Stimulated activated CD4-positive, alpha-beta T cell treated with anti-CD3 and anti-CD28 coated beads, Interleukin-2, amount 100 ng/mL, for 4 hours (primary cell): ENCODE data around the gene KIAA0930.

Experiments
- DNase-seq: peaks from one replicate; pipeline ENCODE4 v3.0.0-alpha.2; 2020; ENCODE audit warnings: low read depth

The KIAA0930 gene

GRCh38 chr22:45216133-45217003 is 24.3 kb downstream of the KIAA0930 start:
- DNase-seq, result no peak

DNA sequence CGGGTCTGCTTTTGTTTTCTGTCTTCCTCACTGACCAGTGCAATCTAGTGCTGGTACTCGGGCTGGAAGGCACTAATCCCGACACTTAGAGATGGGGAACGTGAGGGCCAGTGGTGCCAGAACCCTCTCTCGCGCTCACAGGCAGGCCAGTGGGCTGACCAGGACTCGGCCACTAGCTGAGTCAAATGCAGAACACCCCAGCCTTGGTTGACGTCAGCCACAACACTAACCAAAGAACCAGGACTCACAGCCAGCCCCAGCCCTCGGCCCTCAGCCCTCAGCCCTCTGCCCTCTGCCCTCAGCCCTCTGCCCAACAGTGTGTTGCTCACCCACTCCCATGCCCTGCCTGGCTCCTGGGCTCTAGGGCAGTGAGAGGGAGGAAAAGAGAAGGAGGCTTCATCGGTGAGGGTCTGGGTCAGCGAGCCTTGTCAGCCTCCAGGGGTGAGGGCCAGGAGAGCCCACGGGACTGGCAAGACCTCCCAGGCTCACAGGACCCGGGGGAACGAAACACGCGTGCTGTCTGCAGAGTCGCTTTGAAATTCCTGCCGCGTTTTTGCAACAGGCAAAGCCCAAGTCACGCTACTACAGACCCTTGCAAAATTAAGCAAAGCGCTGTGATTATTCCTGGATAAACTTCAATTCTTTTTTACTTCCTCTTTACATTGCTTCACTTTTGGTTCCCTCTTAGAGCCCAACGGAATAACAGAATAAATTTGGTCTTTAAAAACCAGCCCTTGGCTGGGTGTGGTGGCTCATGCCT is 27.5 kb downstream of the KIAA0930 start:
- DNase-seq, result no peak

- DNase-seq, result no peak
These were observed 28.4 kb downstream of the KIAA0930 start for GRCh38 chr22:45212306-45212709.

GRCh38 chr22:45211848-45212247 is 28.8 kb downstream of the KIAA0930 start:
- no peak for DNase-seq

GRCh38 chr22:45211435-45211834 is 29.3 kb downstream of the KIAA0930 start:
- no peak for DNase-seq

GRCh38 chr22:45210991-45211390 is 29.7 kb downstream of the KIAA0930 start:
- no peak for DNase-seq

DNA sequence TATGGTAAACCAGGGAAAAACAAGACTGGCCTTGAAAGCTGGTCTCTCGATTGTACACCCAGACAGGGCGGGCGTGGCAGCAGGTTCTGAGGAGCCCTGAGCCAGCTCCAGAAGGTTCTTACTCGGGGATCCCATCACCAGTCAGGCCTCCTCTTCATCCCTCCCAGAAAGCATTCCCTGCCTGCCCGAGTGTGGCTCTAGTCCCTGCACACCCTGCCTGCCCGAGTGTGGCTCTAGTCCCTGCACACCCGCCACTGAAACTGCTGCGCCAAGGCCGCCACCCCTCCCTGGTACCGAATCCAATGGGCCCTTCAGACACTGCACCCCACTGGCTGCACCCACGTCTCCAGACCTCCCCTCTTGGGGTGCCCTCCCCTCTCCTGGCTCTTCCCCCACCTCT is 30.1 kb downstream of the KIAA0930 start:
- no peak for DNase-seq

GRCh38 chr22:45210174-45210573 is 30.5 kb downstream of the KIAA0930 start:
- no peak for DNase-seq

DNA sequence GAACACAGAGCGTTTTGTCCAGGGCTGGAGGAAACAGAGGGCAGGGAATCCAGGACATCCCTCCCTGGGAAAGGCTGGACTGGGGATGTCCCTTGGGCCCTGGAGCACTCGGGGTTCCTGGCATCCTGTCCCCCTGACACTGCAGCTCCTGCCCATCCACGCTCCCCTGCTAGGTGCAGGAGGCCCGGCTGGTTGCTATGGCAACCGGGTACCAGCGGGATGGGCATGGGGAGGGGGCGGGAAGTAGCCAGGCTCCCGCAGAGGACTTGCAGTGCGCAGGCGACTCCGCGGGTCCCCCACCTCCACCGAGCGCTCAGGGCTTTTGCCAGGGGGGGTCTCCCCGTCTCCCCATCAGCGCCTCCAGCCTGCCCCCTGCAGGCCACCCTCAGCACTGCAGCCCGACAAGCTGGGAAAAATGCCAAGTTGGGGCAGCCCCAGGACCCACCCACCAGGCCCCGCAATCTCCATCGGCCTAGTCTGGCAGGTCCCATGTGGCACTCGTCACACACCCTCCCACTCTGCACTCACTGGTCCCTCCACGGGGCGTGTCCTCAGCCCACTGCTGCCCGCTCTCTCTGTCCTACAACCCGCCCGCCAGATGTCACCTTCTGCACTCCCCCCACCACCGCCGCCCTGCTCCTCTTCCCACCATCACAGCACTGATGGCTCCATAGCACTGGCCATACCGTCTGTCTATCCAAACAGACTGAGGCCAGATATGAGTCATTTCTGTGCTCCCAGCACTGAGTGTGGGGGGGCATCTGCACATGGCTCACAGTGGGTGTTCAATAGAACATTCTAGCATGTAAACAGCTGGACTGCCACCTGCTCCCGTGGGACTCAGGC is 31.5 kb downstream of the KIAA0930 start:
- no peak for DNase-seq

DNA sequence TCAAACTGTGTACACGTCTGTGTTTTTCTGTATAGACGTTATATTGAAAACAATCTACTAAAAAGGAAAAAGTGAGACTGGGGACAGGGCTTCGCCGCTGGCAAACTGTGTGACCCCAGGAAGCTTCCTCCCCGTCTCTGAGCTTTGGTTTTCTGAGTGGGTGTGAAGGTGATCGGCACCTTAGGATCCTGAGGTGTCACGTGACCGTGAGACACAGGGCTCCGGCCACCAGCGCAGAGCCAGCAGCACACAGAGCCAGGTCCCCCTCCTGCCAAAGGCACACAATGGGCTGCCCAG is 32.0 kb downstream of the KIAA0930 start:
- no peak for DNase-seq

GRCh38 chr22:45207981-45208664 is 32.6 kb downstream of the KIAA0930 start:
- DNase-seq, result no peak

GRCh38 chr22:45207533-45207932 is 33.2 kb downstream of the KIAA0930 start:
- DNase-seq, result no peak

DNA sequence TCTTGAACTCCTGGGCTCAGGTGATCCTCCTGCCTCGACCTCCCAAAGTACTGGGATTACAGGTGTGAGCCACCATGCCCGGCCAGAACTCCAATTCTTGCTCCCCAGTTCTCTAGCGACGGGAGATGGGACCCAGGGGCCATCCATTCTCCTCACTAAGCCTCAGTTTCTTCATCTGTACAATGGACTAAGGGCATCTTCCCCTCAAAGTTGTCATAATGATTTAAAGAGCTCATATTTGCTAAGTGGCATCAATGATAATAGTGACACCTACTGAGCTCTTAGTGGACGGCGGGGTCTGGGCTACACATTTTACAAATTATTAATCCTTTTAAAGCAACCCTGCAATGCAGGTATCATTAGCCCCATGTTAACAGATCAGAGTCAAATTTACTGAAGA is 34.5 kb downstream of the KIAA0930 start:
- DNase-seq, result no peak

DNA sequence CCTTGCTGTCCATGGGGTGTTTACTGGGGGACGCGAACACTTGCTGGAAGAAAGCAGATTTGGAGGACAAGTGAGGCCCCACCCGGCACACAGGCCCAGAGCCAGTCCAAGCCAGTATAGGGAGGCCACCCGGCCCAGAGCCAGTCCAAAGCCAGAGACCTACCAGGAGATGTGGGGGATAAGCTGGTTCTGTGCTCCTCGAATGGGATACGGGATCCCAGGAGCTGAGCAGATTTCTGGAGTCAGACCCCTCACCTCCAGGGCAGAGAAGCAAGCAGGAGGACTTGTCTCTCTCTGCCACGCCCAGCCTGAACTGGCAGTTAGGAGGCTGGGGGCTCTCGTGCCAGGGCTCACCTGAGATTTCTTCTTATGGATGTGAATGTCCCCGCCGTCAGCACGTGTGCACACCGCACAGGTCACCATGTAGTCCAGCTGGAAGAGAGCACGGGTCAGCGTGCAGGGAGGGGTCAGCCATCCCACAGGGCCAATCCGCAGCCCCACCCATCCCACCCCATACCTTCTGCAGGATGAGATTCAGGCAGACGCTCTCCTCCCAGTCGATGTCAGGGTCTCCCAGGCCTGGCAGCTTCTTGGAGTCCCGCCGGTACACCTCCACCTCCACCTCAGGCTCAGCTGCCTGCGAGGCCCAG is 35.3 kb downstream of the KIAA0930 start:
- DNase-seq, result no peak

GRCh38 chr22:45204819-45205218 is 35.9 kb downstream of the KIAA0930 start:
- no peak for DNase-seq

GRCh38 chr22:45204241-45204640 is 36.5 kb downstream of the KIAA0930 start:
- no peak for DNase-seq

GRCh38 chr22:45203150-45203951 is 37.3 kb downstream of the KIAA0930 start:
- no peak for DNase-seq

DNA sequence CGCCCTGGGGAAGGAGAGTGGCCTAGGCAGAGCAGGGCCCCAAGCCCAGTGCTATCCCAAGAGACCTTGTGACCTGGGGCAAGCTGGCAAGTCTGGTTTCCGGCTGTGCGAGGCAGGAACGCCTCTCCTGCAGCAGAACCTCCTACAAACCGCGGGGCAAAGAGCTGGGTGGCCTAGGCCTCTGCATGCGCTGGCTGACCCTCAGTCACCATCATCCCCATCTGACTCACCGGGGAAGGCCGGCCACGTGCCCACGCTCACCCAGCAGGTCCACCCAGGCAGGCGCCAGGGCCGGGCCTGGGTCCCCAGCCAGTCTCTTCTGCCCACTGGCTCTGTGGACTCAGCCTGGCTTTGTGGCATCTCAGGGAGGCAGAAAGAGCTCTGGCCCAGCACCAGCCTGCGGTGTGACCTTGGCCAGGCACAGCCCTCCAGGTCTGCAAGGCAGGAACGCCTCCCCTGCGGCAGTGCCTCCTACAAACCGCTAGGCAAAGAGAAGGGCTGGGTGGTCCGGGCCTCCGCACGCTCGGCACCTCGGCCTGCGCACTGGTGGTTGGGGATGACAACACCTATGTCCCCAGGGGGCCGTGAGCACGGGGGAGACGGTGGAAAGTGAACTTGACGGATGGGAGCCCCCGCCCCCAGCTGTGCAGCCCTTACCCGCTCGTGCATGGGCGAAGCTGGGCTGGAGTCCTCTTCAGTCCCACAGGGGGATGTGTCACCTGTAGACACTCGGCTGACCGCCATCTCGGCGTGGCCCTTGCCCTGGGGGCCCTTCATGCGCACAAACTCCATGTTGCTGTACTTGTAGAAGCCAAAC is 38.2 kb downstream of the KIAA0930 start:
- no peak for DNase-seq

DNA sequence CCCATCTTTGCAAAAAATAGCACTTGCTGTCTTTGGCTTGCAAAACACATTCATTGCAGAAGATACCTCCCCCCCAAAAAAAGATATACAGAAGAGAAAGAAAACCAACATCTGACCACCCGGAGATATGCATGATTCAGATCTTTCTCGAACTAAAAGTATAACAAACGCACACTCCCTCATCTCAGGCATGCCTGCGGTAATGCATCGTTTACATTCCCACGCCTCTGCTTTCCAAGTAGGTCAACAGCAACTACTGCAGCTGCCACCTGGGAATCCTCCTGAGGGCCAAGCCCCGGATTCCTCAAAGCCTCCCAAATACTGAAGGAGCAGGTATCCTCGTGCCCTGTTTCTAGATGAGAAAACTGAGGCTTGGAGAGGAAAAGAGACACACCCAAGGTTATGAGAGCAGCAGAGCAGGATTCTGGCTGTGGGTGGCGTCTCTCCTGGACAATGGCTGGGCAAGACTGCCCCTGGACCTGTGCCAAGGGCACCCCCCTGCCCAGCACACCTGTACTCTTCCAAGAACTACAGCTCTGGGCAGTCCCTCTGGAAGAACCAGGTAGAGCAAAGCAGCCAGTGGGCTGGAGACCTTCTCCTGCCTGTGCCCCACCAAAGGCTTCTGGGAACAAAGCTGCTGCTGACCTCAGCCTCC is 38.9 kb downstream of the KIAA0930 start:
- DNase-seq, result no peak
